HG03139 (cell line): Measurements from ENCODE around the gene PADI1.

Experiments used
- ATAC-seq: cut with Tn5 transposase; IDR thresholded peaks from one replicate; pipeline ENCODE4 v1.9.1; 2021; ENCODE audit not compliant: unreplicated experiment

The PADI1 gene

DNA sequence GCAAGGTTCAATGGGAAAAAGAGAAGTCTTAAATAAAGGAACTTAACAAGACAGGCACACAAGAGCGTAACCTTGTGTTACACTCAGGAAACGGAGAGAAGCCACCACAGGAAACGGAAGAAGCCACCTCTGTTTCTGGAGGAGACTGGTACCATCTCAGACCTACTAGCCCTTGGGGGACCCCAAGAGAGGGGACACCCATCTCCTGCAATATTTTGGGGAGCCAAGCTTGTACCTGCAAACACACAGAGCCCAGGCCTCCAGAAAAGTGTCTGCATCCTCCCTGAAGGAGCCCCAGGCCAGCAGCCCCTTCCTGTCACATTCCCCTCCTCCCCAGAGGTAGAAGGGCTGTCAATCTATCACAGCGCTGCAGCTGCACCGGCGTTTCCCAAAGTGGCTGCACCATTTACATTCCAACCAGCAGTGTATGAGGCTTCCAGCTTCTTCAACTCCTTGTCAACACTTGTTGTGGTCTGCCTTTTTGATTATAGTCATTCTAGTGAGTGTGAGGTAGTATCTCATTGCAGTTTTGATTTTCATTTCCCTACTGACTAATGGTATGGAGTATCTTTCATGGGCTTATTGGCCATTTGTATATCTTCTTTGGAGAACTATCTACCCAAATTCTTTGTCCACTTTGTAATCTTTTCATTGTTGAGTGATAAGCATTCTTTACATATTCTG lies 23.0 kb upstream of the PADI1 start:
- ATAC-seq = no peak

DNA sequence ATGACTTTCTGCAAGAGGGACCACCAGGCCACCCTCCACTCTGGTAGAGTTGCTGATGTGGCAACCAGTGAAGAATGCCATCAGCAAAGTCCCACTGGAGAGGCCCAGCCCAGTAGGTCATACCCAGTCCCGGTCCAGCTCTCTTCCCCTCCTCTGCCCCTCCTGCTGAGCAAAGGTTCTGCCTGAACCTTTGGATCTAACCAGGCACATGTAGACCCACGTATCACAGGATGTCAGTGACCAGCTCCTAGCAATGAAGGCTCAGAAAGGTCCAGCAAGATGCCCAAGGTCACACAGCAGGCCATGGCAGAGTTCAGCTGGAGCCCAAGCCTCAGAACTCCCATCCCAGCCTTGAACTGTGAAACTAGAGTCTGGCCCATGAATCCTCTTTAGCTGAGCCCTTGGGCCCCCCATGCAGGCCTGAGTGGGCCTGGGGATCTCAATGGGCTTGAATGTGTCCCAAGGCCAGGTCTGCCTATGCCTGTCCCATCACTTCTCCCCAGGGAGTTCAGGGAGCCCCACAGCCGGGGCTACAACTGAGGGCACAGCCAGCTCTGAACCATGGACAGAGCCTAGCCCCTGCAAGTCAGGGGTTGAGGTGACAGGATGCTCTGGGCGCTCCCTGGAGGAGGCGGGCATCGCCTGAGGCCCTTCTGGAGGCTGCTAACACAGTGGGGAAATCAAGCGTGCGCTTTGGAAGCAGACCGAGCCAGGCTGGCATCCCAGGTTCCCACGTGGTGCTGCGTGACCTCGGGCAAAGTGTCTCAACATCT lies 21.4 kb upstream of the PADI1 start:
- no peak for ATAC-seq

DNA sequence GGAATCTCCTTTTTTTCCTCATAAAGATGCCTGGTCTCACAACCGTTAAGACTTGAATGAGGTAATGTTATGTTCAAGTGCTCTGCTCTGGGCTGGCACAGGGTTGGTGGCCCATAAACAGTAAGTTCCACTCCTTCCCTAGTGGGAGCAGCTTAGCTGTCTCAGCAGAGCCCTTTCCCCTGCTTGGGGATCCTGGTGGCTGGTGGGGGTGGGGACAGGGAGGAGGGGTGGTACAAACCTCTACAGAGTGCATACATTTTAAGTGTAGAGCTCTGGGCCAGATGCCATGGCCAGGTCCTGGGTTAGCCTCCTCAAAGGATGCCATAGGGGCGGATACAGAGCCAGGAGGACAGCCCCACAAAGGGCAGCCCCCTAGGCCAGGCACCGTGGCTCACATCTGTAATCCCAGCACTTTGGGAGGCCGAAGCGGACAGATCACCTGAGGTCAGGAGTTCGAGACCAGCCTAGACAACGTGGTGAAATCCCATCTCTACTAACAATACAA lies 20.7 kb upstream of the PADI1 start:
- ATAC-seq = no peak

DNA sequence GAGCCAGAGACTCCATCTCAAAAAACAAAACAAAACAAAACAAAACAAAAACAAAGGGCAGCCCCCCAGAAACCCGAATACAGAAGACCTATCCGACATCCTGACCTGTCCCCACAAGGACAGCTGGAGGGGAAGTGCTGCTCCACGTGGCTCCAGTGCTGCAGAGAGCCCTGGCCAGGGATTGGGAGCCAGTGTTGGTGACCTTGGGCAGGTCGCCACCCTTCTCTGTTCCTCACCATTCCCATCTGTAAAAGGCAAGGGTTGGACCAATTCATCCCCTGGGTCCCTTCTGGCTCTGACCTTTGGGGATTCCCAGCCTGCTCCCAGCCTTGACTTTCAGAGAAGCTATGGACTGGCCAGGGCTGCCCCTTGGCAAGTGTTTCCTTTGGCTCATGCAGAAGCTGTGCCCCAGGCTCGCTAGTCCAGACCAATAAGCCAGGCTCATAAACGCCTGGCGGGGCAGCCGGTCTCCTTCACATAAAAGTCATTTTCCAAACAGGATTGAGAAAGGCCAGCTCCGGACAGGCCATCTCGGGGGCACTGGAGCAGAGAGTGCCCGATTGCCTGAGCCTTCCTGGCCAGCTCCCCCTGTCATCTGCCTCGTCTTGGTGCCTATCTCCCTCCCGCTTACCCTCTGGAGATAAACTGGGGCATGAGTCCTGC lies 20.0 kb upstream of the PADI1 start:
- ATAC-seq = no peak

DNA sequence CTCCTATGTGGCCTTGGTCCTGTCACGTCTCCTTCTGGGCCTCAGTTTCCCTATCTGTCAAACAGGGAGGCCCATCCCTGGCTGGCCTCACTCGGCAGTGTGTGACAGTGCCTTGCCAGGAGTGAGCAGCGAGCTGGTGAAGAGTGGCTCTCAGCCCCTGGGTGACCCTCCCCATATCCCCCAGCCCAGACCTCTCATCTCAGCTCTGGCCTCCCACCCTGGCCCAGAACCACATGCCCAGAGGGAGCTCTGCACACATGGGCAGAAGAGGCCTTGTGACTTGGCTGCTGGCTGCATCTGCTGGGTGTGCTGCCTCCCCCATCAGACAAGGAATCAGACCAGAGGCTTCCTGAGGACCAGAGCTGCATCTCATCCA lies 19.5 kb upstream of the PADI1 start:
- ATAC-seq = no peak

DNA sequence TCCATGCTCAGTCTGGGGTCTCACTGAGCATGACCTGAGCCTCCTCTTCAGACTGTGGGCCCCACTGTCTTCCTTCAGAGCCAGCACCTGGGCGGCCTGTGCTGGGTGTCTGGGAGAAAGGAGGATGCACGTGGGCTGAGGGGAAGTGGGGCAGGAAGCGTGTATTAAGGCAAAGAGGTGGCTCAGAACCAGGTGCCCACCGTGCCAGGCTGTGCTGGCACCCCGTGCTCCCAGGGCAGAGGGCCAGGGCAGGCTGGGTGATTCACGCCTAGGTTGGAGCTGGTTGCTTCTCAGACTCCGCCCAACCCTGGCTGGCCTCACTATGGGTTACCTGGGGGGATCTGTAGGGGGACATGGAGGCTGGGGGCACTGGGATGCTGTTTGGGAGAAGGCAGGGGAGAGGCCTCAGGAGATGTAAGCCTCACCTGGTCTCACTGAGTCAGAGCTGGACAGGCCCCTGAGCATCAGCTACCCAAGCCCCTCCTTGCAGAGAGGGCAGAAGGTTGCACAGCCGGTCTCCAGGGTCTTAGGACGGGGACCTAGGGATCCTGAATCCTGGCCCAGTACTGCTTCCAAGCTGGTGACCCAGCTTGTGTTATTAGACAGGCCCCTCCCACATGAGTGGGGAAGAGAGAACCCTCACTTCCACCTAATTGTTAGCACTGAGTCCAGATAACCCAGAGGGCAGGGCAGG lies 18.6 kb upstream of the PADI1 start:
- ATAC-seq = no peak

DNA sequence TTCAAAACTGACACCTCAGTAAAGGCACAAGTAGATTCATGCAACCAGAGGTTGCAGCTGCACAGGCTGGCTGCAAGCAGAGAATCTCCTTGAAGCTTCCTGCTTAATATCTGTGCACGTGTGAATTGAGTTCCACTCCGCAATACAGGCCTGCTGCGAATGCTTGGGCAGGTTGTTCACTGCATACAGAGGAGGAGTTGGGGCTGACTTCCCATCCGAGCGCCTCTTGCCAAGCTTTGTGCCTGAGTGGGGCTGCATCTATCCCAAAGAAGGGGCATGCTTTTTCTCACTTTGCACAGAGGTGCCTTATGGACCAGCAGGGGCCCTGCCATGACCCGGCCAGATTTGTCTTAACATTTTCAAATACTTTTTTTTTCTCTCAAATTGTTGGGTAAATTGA lies 17.9 kb upstream of the PADI1 start:
- no peak for ATAC-seq

DNA sequence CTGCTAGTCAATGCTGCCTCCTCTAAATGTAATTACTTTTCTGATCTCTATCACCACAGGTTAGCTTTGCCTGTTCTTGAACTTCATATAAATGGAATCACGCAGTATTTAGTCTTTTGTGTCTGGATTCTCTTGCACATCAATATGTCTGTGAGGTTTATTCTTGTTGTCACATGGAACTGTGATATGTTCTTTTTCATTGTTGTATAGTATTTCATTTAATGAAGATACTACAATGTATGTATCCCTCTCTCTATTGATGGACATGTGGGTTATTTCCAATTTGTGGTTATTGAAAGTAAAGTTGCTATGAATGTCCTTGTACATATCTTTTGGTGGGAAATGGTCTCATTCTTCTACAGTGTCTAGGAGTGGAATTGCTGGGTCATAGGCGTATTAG lies 16.7 kb upstream of the PADI1 start:
- ATAC-seq = no peak

DNA sequence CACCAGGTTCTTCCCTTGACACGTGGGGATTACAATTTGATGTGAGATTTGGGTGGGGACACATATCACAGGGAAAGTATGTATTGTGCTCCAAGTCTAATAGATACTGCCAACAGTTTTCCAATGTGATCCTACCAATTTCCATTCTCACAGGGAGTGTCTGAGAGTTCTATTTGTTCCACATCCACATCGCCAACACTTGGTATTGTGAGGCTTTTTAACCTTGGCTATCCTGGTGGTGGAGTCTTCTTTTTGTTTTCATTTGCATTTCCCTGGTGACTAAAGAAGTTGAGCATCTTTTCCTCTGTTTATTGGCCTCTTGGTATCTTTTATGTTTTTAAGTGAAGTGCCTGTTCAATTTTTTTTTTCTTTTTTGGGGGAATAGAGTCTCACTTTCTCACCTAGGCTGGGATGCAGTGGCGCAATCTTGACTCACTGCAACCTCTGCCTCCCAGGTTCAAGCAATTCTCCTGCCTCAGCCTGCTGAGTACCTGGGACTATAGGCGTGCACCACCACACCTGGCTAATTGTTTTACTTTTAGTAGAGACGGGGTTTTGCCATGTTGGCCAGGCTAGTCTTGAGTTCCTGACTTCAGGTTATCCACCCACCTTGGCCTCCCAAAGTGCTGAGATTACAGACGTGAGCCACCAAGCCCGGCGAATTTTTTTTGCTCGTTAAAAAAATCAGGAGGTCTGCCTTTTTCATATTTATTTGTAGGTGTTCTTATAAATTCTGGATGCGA lies 15.9 kb upstream of the PADI1 start:
- ATAC-seq = no peak

DNA sequence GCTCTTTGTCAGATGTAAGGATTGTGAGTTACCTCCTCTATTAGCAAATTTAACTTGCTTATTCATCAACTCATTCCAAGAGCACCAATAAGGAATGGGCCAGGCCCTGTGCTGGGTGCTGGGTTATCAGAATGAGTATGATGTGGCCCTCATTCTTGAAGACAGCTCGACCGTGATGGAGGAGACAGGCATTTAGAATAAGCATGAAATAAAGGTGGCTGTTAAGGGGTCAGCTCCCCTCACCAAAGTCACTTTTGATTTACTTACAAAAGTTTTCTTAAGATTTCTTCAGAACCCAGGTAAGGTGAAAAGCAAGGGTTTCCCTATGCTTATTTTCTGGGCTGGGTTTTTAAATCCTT lies 15.3 kb upstream of the PADI1 start:
- ATAC-seq = no peak

DNA sequence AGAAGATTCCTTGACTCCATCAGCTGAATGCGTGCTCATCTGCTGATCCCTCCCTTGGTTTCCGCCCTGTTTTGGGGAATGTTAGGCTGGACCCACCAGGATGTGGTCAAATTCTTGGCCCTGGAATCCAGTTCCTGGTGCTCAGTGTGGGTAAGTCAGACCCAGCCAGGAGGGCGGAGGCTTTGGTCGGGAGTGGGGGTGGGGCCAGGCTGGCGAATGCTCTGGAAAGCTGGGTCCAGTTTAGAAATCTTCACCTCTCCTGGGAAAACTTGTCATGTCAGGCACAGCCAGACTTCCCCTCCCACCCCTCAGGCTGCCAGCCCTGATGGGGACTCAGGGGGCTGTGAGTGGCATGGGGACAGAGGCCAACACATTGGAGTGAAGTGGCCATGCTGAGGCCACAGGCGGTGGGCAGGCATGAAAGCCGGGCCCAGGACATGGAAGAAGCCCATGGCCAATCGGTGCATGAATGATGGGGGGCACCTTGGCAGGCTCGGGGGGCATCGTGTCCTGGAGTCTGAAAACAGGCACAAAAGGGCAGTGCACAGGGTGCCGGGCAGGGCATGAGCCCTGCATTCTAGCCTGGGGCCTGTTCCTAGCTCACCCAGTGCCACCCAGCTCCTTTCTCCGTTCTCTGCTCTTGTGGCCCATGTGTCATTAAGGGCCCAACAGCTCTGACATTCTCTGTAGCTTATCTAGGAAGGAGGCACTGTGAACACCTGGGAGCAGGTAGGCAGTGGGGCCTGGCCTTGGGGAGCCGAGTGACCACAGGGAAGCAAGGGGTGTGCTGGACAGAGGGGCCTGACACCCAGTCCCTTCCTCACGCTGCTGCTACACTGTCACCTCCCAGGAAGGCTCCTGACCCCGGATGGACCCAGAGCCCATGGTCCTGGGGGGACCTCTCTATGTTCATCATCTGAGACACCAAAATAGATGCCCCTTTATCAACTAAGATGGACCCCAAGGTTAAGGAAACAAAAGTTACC lies 14.6 kb upstream of the PADI1 start:
- ATAC-seq = no peak

DNA sequence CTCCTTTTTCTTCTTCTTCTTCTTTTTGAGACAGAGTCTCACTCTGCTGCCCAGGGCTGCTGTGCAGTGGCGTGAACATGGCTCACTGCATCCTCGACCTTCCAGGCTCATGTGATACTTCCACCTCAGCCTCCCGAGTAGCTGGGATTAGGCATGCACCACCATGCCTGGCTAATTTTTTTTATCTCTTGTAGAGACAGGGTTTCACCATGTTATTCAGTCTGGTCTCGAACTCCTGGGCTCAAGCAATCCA lies 13.0 kb upstream of the PADI1 start:
- no peak for ATAC-seq

DNA sequence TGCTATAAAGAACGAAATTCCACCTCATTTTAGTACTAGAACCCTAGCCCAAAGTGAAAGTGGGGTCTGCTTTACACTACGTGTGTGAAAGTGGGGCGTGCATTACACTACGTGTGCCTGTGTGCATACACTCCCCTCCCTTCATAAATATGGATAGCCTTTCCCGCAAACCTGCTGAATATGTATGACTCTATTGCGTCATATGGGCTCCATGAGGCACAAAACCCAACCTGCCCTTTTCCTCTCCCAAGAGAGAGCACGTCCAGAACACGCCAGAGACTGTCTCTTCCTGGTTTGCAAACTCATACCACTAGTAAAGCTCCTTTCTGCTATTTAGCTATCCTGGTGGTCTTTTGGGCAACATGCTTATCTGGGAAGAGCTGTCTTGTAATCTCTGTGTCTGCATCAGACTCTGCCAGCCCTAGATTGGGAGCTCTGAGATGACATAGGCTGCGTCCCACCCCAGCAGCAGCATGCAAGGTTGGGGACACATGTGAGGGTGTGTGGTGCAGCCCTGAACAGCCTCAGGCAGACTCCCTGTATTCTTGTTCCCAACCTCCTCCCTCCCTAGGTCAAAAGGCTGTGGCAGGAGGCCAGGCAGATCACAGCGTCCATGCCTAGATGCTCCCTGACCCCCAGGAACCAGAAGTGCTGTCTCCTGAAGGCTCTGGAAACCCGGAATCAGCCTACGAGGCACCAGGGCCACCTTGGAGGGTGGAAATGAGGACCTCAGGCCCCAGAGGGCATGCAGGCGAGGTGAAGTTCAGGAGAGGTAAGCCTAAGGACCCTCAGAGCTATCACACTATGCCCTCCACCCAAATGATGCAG lies 12.3 kb upstream of the PADI1 start:
- no peak for ATAC-seq

DNA sequence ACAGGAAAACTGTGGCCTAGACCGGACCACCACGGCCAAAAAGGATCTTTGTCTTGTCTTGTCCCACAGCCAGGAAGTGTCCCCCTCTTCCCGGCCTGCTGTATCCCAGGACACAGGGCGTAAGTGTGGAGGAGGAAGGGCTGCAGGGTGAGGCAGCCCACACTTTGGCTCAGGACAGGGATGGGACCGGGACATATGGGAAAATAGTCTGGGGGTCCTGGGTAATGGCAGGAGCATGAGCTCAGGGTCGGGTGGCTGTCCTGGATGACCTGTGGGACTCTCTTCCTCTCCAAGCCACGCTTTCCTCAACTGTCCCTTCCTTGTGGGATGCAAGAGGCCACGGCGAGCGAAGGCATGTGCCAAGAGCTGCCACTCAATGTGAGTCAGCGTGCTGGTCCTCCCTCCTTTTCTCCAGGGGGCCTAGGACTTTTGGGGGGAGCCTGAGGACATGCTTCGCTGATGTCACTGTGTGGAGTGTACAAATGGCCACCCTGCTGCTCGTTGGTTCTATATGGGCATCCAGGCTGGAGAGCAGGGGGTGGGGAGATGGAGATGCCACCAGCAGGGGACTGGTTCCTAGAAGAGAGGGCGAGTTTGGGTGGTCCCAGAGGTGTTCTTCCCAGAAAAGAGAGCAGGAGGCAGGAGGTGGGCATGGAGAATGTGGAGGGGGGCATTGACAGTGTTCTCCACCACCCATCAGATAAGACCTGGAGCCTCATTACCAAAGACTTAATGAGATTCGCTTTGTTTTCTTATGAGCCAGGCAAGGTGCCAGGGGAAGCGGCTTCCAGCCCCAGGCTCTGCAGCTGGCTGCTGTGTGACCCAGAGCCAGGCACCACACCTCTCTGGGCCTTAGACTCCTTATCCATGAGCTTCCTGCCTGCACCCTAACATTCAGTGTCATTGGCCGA lies 11.5 kb upstream of the PADI1 start:
- ATAC-seq = no peak

DNA sequence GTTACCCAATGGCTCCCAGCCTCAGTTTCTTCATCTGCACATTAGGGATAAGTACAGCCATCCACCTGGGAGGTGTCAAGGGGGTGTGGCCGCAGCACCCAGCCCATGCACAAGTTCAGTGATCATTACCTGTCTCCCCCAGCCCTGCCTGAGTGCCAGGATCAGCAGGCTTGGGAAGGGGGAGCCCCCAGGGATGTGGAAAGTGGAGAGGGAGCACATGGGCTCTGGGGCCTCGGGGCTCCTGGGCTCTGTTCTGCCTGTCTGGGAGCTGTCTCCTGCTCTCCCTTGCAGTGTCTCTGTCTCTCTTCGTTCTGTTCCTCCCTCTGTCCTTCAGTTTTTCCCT lies 10.8 kb upstream of the PADI1 start:
- no peak for ATAC-seq

DNA sequence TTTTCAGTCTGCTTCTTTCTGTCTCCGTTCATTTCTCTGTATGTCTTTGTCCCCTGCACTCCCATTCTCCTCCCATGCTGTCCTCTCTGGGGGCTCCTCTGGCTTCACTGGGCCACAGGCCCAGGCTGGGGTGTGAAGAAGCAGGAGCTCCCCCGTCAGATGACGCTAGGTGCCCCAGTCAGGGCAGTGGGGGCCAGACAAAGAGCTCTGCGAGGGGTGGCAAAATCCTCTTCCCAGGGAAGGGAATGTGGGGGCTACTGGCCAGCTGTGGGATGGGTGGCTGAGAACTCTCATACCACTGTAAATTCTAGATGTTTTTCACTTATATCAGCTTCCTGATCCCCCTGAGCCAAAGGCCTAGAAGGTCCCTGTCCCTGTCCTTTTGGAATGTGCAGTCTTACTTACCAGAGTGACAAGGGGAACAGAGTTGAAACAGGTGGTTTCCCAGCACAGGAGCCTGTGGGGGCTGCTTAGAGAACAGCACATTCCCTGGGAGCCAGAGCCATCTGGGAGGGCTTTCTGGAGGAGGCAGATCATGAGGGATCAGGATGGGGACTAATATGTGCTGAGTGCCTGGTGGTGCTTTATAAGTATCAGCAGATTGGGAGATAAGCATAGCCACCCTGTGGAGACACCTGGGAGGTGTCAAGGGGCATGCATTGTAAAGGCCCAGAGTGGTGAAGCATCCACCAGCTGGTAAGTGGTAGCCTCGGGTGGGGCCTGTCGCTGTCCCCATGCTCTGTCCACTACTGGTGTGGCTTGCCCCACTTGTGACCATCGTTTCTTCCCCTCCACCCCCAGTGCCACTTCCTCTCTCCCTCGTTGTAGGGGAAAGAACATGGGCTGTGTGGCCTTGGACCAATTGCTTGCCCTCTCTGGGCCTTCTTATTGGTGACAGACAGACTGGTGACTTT lies 10.1 kb upstream of the PADI1 start:
- ATAC-seq = no peak

DNA sequence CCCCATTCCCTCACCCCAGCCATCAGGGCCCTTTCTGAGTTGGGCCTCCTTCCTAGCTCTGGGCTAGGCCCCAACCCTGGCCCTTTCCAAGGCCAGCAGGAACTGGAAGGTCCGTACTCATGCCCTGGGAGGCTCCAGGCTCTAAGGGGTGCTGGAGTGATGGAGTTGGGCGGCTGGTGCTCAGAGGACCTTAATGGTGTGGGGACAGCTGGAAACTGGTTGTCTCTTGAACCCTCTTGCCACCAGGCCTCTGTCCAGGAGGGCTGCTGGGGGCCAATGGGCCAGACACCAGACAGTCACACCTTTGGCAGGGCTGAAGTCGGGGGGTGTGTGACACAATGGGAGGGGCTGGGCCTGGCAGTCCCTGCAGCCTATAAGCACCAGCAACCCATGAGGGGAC lies 9.2 kb upstream of the PADI1 start:
- ATAC-seq = no peak
